Measurements from ENCODE around the gene ALPI.
"Not testable (repeated sequence)": the region's sequence is repeated elsewhere in the genome, so short reads cannot be mapped to it uniquely, and the experiment has no call there.

Gene ALPI

GRCh38 chr2:232443669-232444408, 12.1 kb upstream of the ALPI start:
- DNase-seq, result not testable (repeated sequence)

- peak in 3 of 5 donors; percentile 30 to 65 (median 48) for DNase-seq
Measured at GRCh38 chr2:232444409-232445148, 11.4 kb upstream of the ALPI start.

GRCh38 chr2:232445149-232445885, 10.6 kb upstream of the ALPI start:
- DNase-seq, result not testable (repeated sequence)

- DNase-seq, result not testable (repeated sequence)
Measured at GRCh38 chr2:232446266-232446777, 9.6 kb upstream of the ALPI start.

- DNase-seq, result no peak
Measured at GRCh38 chr2:232447091-232447620, 8.8 kb upstream of the ALPI start.

GRCh38 chr2:232447638-232448303, 8.2 kb upstream of the ALPI start:
- no peak for DNase-seq

- no peak for DNase-seq
Measured at GRCh38 chr2:232448304-232448690, 7.7 kb upstream of the ALPI start.

- no peak for DNase-seq
Measured at GRCh38 chr2:232449964-232450363, 6.0 kb upstream of the ALPI start.

GRCh38 chr2:232451645-232452044, 4.3 kb upstream of the ALPI start:
- DNase-seq, result not testable (repeated sequence)

- DNase-seq, result no peak
Measured at GRCh38 chr2:232454630-232455029, 1.3 kb upstream of the ALPI start.

- no peak for DNase-seq
Measured at GRCh38 chr2:232456296-232457120, 555 bp downstream of the ALPI start.

- no peak for DNase-seq
Measured at GRCh38 chr2:232457121-232458011, 1.4 kb downstream of the ALPI start.

- no peak for DNase-seq
Measured at GRCh38 chr2:232458051-232458660, 2.2 kb downstream of the ALPI start.

GRCh38 chr2:232458661-232459418, 2.9 kb downstream of the ALPI start:
- no peak for DNase-seq

GRCh38 chr2:232459419-232460035, 3.6 kb downstream of the ALPI start:
- DNase-seq, result no peak

GRCh38 chr2:232460171-232460570, 4.2 kb downstream of the ALPI start:
- no peak for DNase-seq

GRCh38 chr2:232463701-232464543, 8.0 kb downstream of the ALPI start:
- no peak for DNase-seq

- DNase-seq, result no peak
Measured at GRCh38 chr2:232464544-232464885, 8.6 kb downstream of the ALPI start.
